IMR-90 (cell line): ENCODE measurements around the gene ROS1. TPM values are rescaled to one million over a fixed set of nuclear protein-coding genes. Genes with fewer than 3 reads are reported as not detected.

Source experiments
- ATAC-seq: fragments of 200-7000 bp; cut with Tn5 transposase; 2 replicates; pipeline ENCODE4 v1.9.1; 2020; ENCODE audit warnings: low read depth, mild to moderate bottlenecking, moderate library complexity
- BruUV-seq: library from RNA; stranded (reverse); fragments of 400-500 nt; replicated peaks from 2 replicates; lab custom pipeline; 2021; lab: Mats Ljungman, UMichigan
- CTCF ChIA-PET: fragments of 300-600 bp; formaldehyde crosslinking; extraction: SDS; loops from one replicate; lab custom pipeline; 2021; ENCODE audit warnings: antibody characterized with exemption; lab: Yijun Ruan, JAX
- POLR2A ChIA-PET: fragments of 300-600 bp; sonication (Branson Sonifier 250); formaldehyde crosslinking; loops from one replicate; lab custom pipeline; 2022; ENCODE audit warnings: antibody characterized with exemption; ENCODE audit not compliant: unreplicated experiment; lab: Charles Lee
- DNase-seq: peaks from one replicate; pipeline ENCODE4 v3.0.0; 2013
- H2AFZ ChIP-seq: replicated peaks from 2 replicates; pipeline ENCODE3; 2013; ENCODE audit warnings: low read length, mild to moderate bottlenecking; ENCODE audit not compliant: poor library complexity
- H2AK5ac ChIP-seq: 2 replicates; pipeline ENCODE4 v1.6.1; 2013; ENCODE audit warnings: low read depth, low read length, inconsistent platforms
- H2AK9ac ChIP-seq: replicated peaks from 2 replicates; pipeline ENCODE3; 2013; ENCODE audit warnings: mild to moderate bottlenecking, low read depth, low read length, moderate library complexity; ENCODE audit not compliant: poor library complexity
- H2BK120ac ChIP-seq: 2 replicates; pipeline ENCODE4 v1.6.1; 2013; ENCODE audit warnings: low read depth, low read length, inconsistent platforms
- H2BK15ac ChIP-seq: 3 replicates; pipeline ENCODE4 v1.6.1; 2013; ENCODE audit warnings: low read depth, low read length, inconsistent platforms
- H2BK20ac ChIP-seq: 2 replicates; pipeline ENCODE4 v1.6.1; 2013; ENCODE audit warnings: low read depth, mild to moderate bottlenecking, inconsistent platforms, low read length, moderate library complexity
- H2BK5ac ChIP-seq: 2 replicates; pipeline ENCODE4 v1.6.1; 2013; ENCODE audit warnings: mild to moderate bottlenecking, low read depth, low read length, inconsistent platforms; ENCODE audit not compliant: poor library complexity, severe bottlenecking
- H3K14ac ChIP-seq: replicated peaks from 2 replicates; pipeline ENCODE4 v1.6.1; 2013; ENCODE audit warnings: low read depth, low read length, inconsistent platforms
- H3K18ac ChIP-seq: 2 replicates; pipeline ENCODE4 v1.6.1; 2013; ENCODE audit warnings: low read depth, low read length, control low read depth
- H3K23ac ChIP-seq: 2 replicates; pipeline ENCODE4 v1.6.1; 2013; ENCODE audit warnings: low read depth, low read length, inconsistent platforms
- H3K27ac ChIP-seq: 2 replicates; pipeline ENCODE4 v1.5.1; 2013; ENCODE audit warnings: mild to moderate bottlenecking, control low read depth, low read length; ENCODE audit not compliant: insufficient read depth
- H3K27me3 ChIP-seq: 2 replicates; pipeline ENCODE4 v1.6.1; 2013; ENCODE audit warnings: low read length; ENCODE audit not compliant: control insufficient read depth, insufficient read depth
- H3K36me3 ChIP-seq: 2 replicates; pipeline ENCODE4 v1.6.1; 2013; ENCODE audit warnings: low read length, mixed read lengths; ENCODE audit not compliant: control insufficient read depth, insufficient read depth
- H3K4ac ChIP-seq: 2 replicates; pipeline ENCODE4 v1.6.1; 2013; ENCODE audit warnings: low read depth, low read length, inconsistent platforms
- H3K4me1 ChIP-seq: 2 replicates; pipeline ENCODE4 v1.6.1; 2013; ENCODE audit warnings: low read length, mixed read lengths; ENCODE audit not compliant: control insufficient read depth, insufficient read depth
- H3K4me2 ChIP-seq: 2 replicates; pipeline ENCODE4 v1.6.1; 2013; ENCODE audit warnings: low read depth, mild to moderate bottlenecking, control low read depth, low read length, moderate library complexity
- H3K4me3 ChIP-seq: 2 replicates; pipeline ENCODE4 v1.5.1; 2013; ENCODE audit warnings: low read depth, mild to moderate bottlenecking, control low read depth, low read length, moderate library complexity; ENCODE audit not compliant: insufficient read depth
- H3K56ac ChIP-seq: 2 replicates; pipeline ENCODE4 v1.6.1; 2013; ENCODE audit warnings: low read length, inconsistent platforms; ENCODE audit not compliant: insufficient read depth; ENCODE audit errors: extremely low read depth
- H3K79me1 ChIP-seq, 2 experiments: 2 replicates each; pipeline ENCODE4 v1.6.1; 2013; ENCODE audit warnings: low read length in 2 of 2, inconsistent platforms in 1 of 2, low read depth in 1 of 2
- H3K9ac ChIP-seq: 2 replicates; pipeline ENCODE4 v1.6.1; 2013; ENCODE audit warnings: low read depth, low read length, control low read depth
- H3K9me1 ChIP-seq: 2 replicates; pipeline ENCODE4 v1.6.1; 2013; ENCODE audit warnings: low read length, inconsistent platforms; ENCODE audit not compliant: insufficient read depth
- H3K9me3 ChIP-seq: 2 replicates; pipeline ENCODE4 v1.6.1; 2013; ENCODE audit warnings: low read length; ENCODE audit not compliant: control insufficient read depth, insufficient read depth
- H4K20me1 ChIP-seq: 2 replicates; pipeline ENCODE4 v1.6.1; 2013; ENCODE audit warnings: low read length, inconsistent platforms; ENCODE audit not compliant: insufficient read depth
- H4K5ac ChIP-seq: 2 replicates; pipeline ENCODE4 v1.6.1; 2013; ENCODE audit warnings: mild to moderate bottlenecking, low read depth, low read length, control low read depth
- H4K8ac ChIP-seq, 2 experiments: 2 replicates each; pipeline ENCODE4 v1.6.1; 2013; ENCODE audit warnings: low read depth in 2 of 2, low read length in 2 of 2, control low read depth in 1 of 2, inconsistent platforms in 1 of 2
- H4K91ac ChIP-seq: 2 replicates; pipeline ENCODE4 v1.6.1; 2013; ENCODE audit warnings: low read depth, low read length, inconsistent platforms; ENCODE audit not compliant: insufficient read depth
- BHLHE40 ChIP-seq: fragments of 150-350 bp; IDR thresholded peaks from 2 replicates; pipeline ENCODE4 v1.6.1; 2016; ENCODE audit warnings: mild to moderate bottlenecking, low read depth, low read length
- CEBPB ChIP-seq: IDR thresholded peaks from 2 replicates; pipeline ENCODE4 v1.6.1; 2012; ENCODE audit warnings: low read depth, low read length, improper control_type of control experiment
- FOS ChIP-seq: fragments of 150-350 bp; IDR thresholded peaks from 2 replicates; pipeline ENCODE4 v1.6.1; 2016; ENCODE audit warnings: low read depth, low read length
- MAFK ChIP-seq: IDR thresholded peaks from 2 replicates; pipeline ENCODE4 v1.6.1; 2012; ENCODE audit warnings: low read depth, low read length, improper control_type of control experiment
- MAZ ChIP-seq: IDR thresholded peaks from 2 replicates; pipeline ENCODE4 v1.6.1; 2012; ENCODE audit warnings: low read depth, mild to moderate bottlenecking, low read length, improper control_type of control experiment, moderate library complexity, borderline replicate concordance
- NFE2L2 ChIP-seq: fragments of 150-350 bp; IDR thresholded peaks from 2 replicates; pipeline ENCODE4 v1.6.1; 2016; ENCODE audit warnings: low read depth, mild to moderate bottlenecking, low read length
- RAD21 ChIP-seq: IDR thresholded peaks from 2 replicates; pipeline ENCODE4 v1.6.1; 2012; ENCODE audit warnings: low read length, improper control_type of control experiment
- SMC3 ChIP-seq: fragments of 150-350 bp; IDR thresholded peaks from 2 replicates; pipeline ENCODE4 v1.6.1; 2016; ENCODE audit warnings: low read depth, mild to moderate bottlenecking, antibody characterized with exemption, low read length, moderate library complexity
- WGBS, 2 experiments: methylation state at CpG; one replicate each; pipeline versions ENCODE4 v1.1.5 to v1.1.7; 2013; ENCODE audit warnings: missing lambda C conversion rate in 2 of 2; ENCODE audit not compliant: insufficient read length in 1 of 2; ENCODE audit errors: extremely low coverage in 2 of 2; 5-methylcytosine and 5-hydroxymethylcytosine counted together
- dilution Hi-C: fragments of 300-500 bp; cut with HindIII; formaldehyde crosslinking; loops from one replicate; pipeline ENCODE4 v1.14.3; 2018; ENCODE audit warnings: low sequenced_read_pairs; ENCODE audit not compliant: unreplicated experiment
- in situ Hi-C: fragments of 300-500 bp; cut with MboI; formaldehyde crosslinking; loops from 3 replicates; pipeline ENCODE4 v1.14.3; 2019; ENCODE audit warnings: low sequenced_read_pairs, inconsistent platforms, mixed read lengths
- intact Hi-C: fragments of 100-400 bp; cut with micrococcal nuclease; formaldehyde crosslinking; loops from 2 replicates; pipeline ENCODE4 v1.10.0; 2022
- polyA plus RNA-seq, 3 experiments: library from polyadenylated mRNA; depleted of rRNA; stranded (reverse); fragments of >200 nt; gene quantifications; 2 replicates each; pipeline ENCODE4 v1.2.3, GENCODE V29; 2012; ENCODE audit warnings: low replicate concordance in 1 of 3
- total RNA-seq: library from RNA; depleted of rRNA; stranded (reverse); fragments of >200 nt; gene quantifications from 2 replicates; pipeline ENCODE4 v1.2.3, GENCODE V29; 2012

ROS1 gene
- total and polyA plus RNA-seq, 2 of the 4 experiments (the other 2 are of a cell fraction): under 0.01 to 0.03 TPM

DNA sequence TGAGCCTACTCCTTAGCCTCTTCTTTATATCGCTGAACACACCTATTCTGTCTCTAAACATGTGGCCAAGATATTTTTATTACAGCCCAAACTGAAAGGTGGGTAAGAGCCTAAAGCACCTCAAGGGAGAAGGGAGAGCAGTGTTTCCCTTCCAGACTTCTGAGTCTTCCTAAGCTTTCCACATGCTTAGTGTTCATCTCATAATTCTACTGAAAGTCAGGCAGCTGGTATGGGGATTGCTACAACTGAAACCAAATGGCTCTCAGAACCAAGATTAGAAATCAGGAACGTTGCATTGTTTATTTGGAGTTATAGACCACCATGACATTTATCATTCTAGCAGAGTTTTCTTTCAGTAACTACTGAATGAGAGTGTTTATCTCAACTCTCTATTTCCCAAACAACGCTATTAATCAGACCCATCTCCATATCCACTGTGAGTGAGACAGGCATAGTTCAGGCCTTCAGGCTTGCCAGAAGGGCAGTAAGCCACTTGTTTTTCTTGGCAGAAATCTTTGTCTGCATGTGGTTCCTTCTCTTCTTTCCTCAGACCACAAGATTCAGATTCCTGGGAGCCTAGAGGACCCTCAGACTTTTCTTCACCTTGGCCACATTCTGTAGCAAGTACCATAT lies 137.5 kb downstream of the ROS1 start:
- no peak overlapping the region for H2BK20ac ChIP-seq
- H3K4me1 ChIP-seq: no peaks in the 10 kb centered on the region
- H3K79me1 ChIP-seq: no peaks in the 10 kb centered on the region
- no peak for TF ChIP-seq CEBPB
- TF ChIP-seq MAFK: no peak
- no peak for TF ChIP-seq BHLHE40
- no peak for TF ChIP-seq FOS
- TF ChIP-seq RAD21: no peak
- no peak for TF ChIP-seq NFE2L2
- no peak for TF ChIP-seq SMC3
- TF ChIP-seq MAZ: no peak
- no peaks in the 10 kb centered on the region for H3K9me3 ChIP-seq
- in situ Hi-C loops (no loop called here), intact Hi-C loops (no loop called here), dilution Hi-C loops (no loop called here)
- no peak overlapping the region for H2AK9ac ChIP-seq
- H3K4me3 ChIP-seq: no peak overlapping the region
- H3K36me3 ChIP-seq: no peaks in the 10 kb centered on the region
- H3K18ac ChIP-seq: no peak overlapping the region
- POLR2A ChIA-PET: no interaction called here
- CTCF ChIA-PET: no interaction called here
- H2BK15ac ChIP-seq: no peak overlapping the region
- no peaks in the 10 kb centered on the region for H3K9me1 ChIP-seq
- no peaks in the 10 kb centered on the region for H3K27me3 ChIP-seq
- no TSS peak for BruUV-seq
- H3K9ac ChIP-seq: no peak overlapping the region
- no peak overlapping the region for H2AK5ac ChIP-seq
- no peak overlapping the region for H3K4ac ChIP-seq
- no peaks in the 10 kb centered on the region for H4K20me1 ChIP-seq
- WGBS, 2 experiments: 80% methylated on average over 1 of the region's 3 CpGs; no CpG with 5 or more reads in 1 of the 2 experiments
- ATAC-seq (no peak), DNase-seq (no peak)
- no peak overlapping the region for H2BK120ac ChIP-seq
- H3K14ac ChIP-seq: no peak overlapping the region
- H4K5ac ChIP-seq: no peak overlapping the region
- no peak overlapping the region for H3K27ac ChIP-seq
- no peak overlapping the region for H3K23ac ChIP-seq
- H4K8ac ChIP-seq: no peak overlapping the region
- no peak overlapping the region for H2AFZ ChIP-seq
- H2BK5ac ChIP-seq: no peak overlapping the region
- no peak overlapping the region for H3K4me2 ChIP-seq
- no peak overlapping the region for H4K91ac ChIP-seq
- H3K56ac ChIP-seq: no peak overlapping the region
